ENCODE measurements around the gene CLDN4. TPM values are rescaled to one million over a fixed set of nuclear protein-coding genes. Genes with fewer than 3 reads are reported as not detected.
A peak's percentile ranks its signal among the peaks of the same experiment; 100 is the strongest.
"Not testable (repeated sequence)": the region's sequence is repeated elsewhere in the genome, so short reads cannot be mapped to it uniquely, and the experiment has no call there.

Gene CLDN4
- total RNA-seq, 1 experiment from 2014 or later, result 2.1 TPM

DNA sequence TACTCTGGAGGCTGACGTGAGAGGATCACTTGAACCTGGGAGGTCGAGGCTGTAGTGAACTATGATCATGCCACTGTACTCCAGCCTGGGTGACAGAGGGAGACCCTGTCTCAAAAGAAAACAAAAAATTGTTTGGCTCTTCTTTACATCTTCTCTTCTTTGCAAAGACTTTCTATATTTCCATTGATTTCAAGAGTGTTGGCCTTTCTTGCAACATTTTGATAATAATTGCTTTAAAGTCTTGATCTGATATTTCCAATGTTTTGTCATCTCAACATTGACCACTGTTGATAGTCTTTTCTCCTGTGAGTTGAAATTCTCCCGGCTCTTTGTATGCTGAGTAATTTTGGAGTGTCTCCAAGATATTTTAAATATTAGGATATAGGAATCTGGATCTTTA is 17.8 kb upstream of the CLDN4 start:
- DNase-seq, result no peak
- Histone ChIP-seq H3K36me3 (replicated peaks; ENCODE audit: control insufficient read depth, insufficient read depth, low read length) (no peaks in the 10 kb centered on the region), H3K27me3 (ENCODE audit: control insufficient read depth, insufficient read depth, low read length) (no peaks in the 10 kb centered on the region), H3K4me3 (ENCODE audit: insufficient read depth, low read depth, low read length) (no peak overlapping the region)

DNA sequence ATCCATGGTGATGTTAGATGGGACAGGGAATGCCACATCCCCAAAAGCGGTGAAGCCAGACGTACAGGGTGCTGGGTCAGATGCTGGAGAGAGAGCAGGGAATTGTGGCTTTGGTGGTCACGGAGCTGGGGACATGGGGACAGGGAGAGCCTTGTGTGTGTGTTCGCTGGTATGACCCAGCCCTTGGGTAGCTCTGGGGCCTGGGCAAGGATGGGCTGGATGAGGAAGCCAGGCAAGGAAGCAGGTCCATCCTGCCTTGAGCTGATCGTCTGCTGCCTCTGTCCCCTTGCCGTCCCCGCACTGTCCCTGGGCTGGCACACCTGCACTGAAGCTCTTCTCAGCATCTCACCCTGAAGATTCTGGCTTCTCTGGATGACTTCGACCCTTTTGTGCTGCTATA is 15.4 kb upstream of the CLDN4 start:
- DNase-seq, result no peak
- Histone ChIP-seq H3K27me3 (ENCODE audit: control insufficient read depth, insufficient read depth, low read length) (no peaks in the 10 kb centered on the region), H3K36me3 (replicated peaks; ENCODE audit: control insufficient read depth, insufficient read depth, low read length) (no peaks in the 10 kb centered on the region), H3K4me3 (ENCODE audit: insufficient read depth, low read depth, low read length) (no peak overlapping the region)

DNA sequence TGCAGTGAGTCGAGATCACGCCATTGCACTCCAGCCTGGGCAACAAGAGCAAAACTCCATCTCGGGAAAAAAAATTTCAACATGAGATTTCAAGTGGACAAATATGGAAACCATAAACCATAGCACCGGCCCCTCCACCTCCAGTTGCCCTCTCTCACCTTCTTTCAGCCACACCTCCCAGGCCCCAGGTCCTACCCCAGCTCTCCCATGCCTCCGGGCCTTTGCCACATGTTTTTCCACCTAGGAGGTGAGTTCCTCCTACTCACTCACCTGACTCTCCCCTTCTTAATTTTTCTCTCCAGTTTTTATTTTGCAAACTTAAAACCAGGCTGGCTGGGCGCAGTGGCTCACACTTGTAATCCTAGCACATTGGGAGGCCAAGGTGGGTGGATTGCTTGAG is 13.7 kb upstream of the CLDN4 start:
- Histone ChIP-seq H3K4me3 (ENCODE audit: insufficient read depth, low read depth, low read length) (no peak overlapping the region), H3K27me3 (ENCODE audit: control insufficient read depth, insufficient read depth, low read length) (no peaks in the 10 kb centered on the region), H3K36me3 (replicated peaks; ENCODE audit: control insufficient read depth, insufficient read depth, low read length) (no peaks in the 10 kb centered on the region)
- no peak for DNase-seq

DNA sequence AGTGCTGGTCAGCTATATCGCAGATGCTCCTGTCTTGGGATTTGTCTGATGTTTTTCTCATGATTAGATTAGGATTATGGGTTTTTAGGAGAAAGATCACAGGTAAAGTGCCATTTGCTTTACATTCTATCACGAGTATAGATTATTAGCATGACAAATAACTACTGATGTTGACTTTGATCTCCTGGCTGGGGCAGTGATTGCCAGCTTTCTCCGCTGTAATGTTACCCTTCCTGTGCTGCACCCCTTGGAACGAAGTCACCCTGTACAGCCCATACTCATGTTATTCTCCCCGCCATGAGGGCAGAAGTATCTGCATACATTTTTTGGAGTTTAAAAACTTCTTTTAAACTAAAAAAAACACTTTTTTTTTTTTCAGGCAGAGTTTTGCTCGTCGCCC is 10.8 kb upstream of the CLDN4 start:
- Histone ChIP-seq H3K36me3 (replicated peaks; ENCODE audit: control insufficient read depth, insufficient read depth, low read length) (no peaks in the 10 kb centered on the region), H3K27me3 (ENCODE audit: control insufficient read depth, insufficient read depth, low read length) (no peaks in the 10 kb centered on the region; the same call in 1 of the 2 replicates), H3K4me3 (ENCODE audit: insufficient read depth, low read depth, low read length) (no peak overlapping the region)
- no peak for DNase-seq

DNA sequence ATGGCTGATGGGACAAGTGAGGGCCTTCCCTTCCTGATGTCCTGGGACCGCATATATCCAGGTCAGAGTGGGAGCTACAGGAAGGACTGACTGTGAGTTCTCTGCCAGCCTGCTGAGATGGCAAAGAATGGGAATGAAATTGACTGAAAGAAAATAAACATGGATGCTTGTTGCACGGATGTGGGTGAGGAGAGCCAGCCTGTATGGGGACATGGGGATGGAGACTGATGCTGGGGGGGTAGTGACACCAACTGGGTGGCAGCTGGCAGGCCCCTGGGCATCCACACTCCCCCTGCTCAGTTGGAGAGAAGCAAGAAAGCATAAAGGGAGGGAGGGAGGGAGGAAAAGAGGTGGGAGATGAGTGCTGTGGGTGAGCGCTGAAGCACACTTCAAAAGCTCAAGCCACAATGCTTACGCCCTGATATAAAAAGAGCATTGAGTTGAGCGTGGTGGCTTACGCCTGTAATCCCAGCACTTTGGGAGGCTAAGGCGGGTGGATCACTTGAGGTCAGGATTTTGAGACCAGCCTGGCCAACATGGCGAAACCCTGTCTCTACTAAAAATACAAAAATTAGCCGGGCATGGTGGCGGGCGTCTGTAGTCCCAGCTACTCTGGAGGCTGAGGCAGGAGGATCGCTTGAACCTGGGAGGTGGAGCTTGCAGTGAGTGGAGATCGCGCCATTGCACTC is 9.1 kb upstream of the CLDN4 start:
- DNase-seq; H3K27me3 ChIP-seq (ENCODE audit: control insufficient read depth, insufficient read depth, low read length); H3K4me3 ChIP-seq (ENCODE audit: insufficient read depth, low read depth, low read length); H3K36me3 ChIP-seq (replicated peaks; ENCODE audit: control insufficient read depth, insufficient read depth, low read length): not testable (repeated sequence)

DNA sequence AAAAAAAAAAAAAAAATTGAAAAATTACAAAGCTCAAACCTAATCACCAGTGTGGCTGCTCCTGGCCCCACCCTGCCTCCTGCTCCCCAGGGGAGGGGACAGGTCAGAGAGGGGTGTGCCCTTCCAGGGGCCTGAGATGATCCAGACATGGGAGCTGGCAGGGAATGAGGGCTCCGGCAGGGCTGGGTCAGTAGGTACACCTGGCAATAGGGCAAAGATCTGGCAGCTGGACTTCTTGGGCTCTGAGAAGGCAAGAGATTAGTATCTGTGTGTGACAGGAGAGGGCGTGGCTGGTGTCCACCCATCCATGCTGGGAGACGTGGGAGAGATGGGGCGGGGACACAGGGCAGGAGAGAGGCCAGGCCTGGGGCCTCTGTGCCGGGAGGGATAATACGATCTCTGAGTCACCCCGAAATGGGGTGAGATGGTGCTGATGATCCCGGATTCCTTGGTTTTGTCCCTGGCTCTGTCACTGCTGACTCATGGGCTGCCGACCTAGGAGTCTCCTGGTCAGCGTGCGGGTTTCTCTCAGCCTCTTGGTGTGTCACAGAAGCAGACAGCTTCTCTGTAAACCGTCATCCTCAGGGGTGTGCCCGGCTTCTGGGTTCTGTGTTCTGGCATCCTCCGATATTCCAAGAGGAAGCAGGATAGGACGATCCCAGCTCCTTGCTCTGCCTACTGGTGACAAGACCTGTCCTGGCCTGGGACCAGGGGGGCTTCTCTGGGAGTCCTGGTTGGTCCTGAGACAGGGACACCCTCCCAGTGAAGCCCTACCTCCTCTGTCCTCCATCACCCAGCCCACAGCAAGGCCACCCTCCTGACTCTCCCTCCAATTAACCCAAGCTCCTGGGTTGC is 8.2 kb upstream of the CLDN4 start:
- Histone ChIP-seq H3K4me3 (ENCODE audit: insufficient read depth, low read depth, low read length) (no peak overlapping the region), H3K27me3 (ENCODE audit: control insufficient read depth, insufficient read depth, low read length) (no peaks in the 10 kb centered on the region; the same call in 1 of the 2 replicates)
- peak; percentile 54 for DNase-seq

DNA sequence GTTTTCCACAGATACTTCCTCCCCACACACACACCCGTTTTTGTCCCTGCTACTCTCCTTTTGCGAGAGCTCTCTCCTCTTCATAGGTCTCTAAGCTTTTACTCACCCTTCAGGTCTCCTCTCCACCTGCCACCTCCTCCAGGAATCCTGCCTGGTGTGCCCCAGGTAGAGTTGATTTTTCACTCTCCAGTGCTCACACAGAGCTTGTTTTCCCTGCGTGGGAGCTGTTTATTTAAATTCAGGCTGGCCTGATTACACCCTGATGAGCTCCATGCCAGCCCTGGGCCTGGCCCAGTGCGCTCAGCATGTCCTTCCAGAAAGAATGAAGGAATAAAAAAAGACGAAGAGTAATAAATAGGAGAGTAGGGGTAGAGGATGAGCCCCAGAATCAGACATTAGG is 7.5 kb upstream of the CLDN4 start:
- Histone ChIP-seq H3K27me3 (ENCODE audit: control insufficient read depth, insufficient read depth, low read length) (no peaks in the 10 kb centered on the region; the same call in 1 of the 2 replicates), H3K36me3 (replicated peaks; ENCODE audit: control insufficient read depth, insufficient read depth, low read length) (no peaks in the 10 kb centered on the region), H3K4me3 (ENCODE audit: insufficient read depth, low read depth, low read length) (no peak overlapping the region)
- DNase-seq, result no peak

More for the DNA sequence above, 8.2 kb upstream of the CLDN4 start:
- no peaks in the 10 kb centered on the region for H3K36me3 ChIP-seq (replicated peaks; ENCODE audit: control insufficient read depth, insufficient read depth, low read length)

DNA sequence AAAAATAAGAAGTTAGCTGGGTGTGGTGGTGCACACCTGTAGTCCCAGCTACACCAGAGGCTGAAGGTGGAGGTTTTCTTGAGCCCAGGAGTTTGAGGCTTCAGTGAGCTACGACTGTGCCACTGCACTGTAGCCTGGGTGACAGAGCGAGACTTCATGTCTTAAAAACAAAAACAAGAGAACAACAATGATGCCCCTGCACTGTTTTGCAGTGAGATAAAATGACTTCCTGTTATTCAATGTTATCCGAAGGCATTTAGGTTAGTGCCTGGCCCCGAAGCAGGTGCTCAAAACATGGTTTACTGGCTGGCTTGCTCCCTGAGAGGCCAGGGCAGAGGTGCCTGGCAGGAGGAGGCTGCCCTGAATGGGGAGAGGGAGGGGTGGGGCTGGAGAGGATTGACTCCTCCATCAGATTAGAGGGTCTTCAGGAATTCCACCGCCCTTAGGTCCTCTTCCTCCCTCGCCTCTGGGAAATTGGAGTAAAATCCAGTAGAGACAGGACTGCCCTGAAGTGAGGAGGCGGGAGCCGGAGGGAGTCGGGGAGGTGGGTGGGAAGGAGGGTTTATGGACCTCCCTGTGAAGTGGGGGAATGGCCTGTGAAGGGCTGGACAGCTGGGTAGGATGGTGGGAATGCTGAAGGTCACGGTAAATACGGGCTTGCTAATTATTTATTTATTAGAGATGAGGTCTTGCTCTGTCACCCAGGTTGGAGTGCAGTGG is 6.8 kb upstream of the CLDN4 start:
- Histone ChIP-seq H3K36me3 (replicated peaks; ENCODE audit: control insufficient read depth, insufficient read depth, low read length) (no peaks in the 10 kb centered on the region), H3K27me3 (ENCODE audit: control insufficient read depth, insufficient read depth, low read length) (no peaks in the 10 kb centered on the region; the same call in 1 of the 2 replicates), H3K4me3 (ENCODE audit: insufficient read depth, low read depth, low read length) (no peak overlapping the region)
- peak; percentile 22 for DNase-seq

DNA sequence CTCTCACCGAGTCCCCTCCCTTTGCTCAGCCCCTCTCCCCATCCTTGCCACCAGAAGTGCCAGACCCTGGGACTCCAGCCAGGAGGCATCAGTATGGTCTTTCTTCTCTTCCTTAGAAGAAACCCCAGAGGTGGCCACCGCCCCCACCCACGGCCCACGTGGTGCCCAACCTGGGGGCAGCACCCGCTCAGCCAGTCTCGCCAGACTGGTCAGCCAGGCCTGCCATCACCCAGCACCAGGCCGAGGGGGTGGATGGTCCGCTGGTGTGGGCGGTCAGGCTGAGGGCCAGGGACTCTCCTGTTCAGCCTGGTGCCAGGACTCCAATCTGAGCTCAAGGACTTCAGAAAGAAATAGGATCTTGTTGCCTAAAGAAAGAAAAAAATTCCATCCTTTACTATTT is 5.8 kb upstream of the CLDN4 start:
- no peak for DNase-seq
- no peak overlapping the region for H3K4me3 ChIP-seq (ENCODE audit: insufficient read depth, low read depth, low read length)

DNA sequence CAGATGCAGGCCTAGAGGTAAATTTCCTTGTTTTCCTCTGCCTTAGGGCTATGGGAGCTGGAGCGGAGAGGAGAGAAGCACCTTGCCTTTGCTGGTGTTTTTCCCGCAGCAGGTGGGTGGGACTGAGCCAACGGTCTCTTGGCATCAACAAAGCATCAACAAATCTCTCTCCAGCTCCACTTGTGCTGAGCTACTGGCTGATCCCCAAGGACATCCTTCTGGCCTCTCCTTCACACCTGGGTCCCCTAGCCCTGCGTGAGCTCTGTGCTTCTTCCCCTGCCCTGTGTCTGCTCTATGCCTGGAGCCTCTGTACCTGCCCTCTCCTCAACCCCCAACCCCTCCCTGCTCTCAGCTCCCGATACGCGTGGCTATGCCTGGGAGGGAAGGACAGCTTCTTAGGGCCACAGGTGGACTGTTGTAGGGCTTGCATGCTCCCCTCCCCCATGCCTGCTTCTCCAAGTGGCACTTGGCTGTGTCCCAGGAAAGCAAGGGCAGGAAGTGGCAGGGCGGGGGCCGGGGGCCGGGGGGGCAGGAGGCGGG is 3.2 kb upstream of the CLDN4 start:
- DNase-seq, result peak; percentile 72
- H3K36me3 ChIP-seq (replicated peaks; ENCODE audit: control insufficient read depth, insufficient read depth, low read length), result no peaks in the 10 kb centered on the region
- H3K4me3 ChIP-seq (ENCODE audit: insufficient read depth, low read depth, low read length), result no peak overlapping the region
- no peaks in the 10 kb centered on the region; the same call in 1 of the 2 replicates for H3K27me3 ChIP-seq (ENCODE audit: control insufficient read depth, insufficient read depth, low read length)

More for the DNA sequence above, 5.8 kb upstream of the CLDN4 start:
- no peaks in the 10 kb centered on the region for H3K36me3 ChIP-seq (replicated peaks; ENCODE audit: control insufficient read depth, insufficient read depth, low read length)
- H3K27me3 ChIP-seq (ENCODE audit: control insufficient read depth, insufficient read depth, low read length), result no peaks in the 10 kb centered on the region; the same call in 1 of the 2 replicates

DNA sequence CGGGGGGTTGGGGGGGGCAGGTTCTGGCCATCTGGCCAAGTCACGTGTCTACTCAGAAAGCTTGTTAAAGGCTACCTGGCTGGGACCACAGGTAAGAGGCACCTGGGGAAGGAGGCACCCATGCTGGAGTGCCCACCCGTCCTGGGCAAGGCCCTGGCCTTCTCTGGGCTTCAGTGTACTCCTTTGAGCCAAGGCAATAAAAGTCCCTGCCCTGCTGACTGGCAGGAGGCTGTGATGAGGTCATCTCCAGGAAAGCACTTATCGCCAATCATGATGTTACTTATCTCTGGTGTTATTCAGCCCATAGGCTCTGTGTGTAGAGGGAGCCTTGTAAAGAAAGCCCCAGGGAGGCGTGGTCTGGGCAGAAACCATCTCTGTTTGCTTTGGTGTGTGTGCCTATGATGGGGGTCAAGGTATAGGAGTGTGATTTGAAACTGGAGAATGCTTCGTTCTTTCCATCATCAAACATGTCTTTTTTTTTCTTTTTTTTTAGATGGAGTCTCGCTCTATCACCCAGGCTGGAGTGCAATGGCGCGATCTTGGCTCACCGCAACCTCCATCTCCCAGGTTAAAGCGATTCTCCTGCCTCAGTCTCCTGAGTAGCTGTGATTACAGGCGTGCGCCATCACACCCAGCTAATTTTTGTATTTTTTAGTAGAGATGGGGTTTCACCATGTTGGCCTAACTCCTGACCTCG is 2.5 kb upstream of the CLDN4 start:
- DNase-seq, result no peak
- Histone ChIP-seq H3K36me3 (replicated peaks; ENCODE audit: control insufficient read depth, insufficient read depth, low read length) (no peaks in the 10 kb centered on the region), H3K4me3 (ENCODE audit: insufficient read depth, low read depth, low read length) (no peak overlapping the region), H3K27me3 (ENCODE audit: control insufficient read depth, insufficient read depth, low read length) (no peaks in the 10 kb centered on the region)

DNA sequence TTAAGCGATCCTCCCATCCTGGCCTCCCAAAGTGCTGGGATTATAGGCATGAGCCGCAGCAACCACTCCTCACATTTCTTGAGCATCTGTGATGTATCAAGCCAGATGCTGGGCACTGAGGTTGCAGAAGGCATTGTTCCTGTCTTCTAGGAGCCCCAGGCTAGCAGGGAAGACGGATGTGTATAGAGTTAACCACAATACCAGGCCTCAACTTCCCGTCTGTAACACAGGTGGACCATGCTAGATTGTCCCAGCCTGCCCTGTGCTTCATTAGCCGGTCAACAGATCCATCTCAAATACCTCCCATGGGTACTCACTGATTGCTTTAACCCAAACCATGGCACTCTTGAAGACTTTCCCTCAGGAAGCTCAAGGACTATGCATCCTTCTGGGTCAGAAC is 1.8 kb upstream of the CLDN4 start:
- no peak for DNase-seq
- Histone ChIP-seq H3K4me3 (ENCODE audit: insufficient read depth, low read depth, low read length) (no peak overlapping the region), H3K27me3 (ENCODE audit: control insufficient read depth, insufficient read depth, low read length) (no peaks in the 10 kb centered on the region), H3K36me3 (replicated peaks; ENCODE audit: control insufficient read depth, insufficient read depth, low read length) (no peaks in the 10 kb centered on the region)

DNA sequence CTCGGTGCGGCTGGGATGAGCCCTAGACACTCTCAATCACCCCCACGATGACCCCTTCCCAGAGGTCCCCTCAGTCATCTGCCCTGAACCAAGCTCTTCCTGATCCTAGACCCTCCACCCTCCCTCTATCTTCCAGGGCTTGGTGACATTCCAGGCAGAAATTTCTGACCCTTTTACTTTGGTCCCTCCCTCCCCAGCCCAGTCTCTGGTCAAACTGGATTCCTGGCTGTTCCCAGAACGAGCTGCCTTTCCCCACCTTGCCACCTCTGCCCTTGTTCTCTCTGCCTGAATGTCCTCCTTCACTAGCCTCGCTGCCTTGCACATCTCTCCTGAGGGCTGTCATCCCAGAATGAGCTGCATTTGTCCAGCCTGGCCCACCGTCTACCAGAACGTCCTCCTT is 1.3 kb upstream of the CLDN4 start:
- Histone ChIP-seq H3K4me3 (ENCODE audit: insufficient read depth, low read depth, low read length) (no peak overlapping the region), H3K36me3 (replicated peaks; ENCODE audit: control insufficient read depth, insufficient read depth, low read length) (no peaks in the 10 kb centered on the region), H3K27me3 (ENCODE audit: control insufficient read depth, insufficient read depth, low read length) (no peaks in the 10 kb centered on the region)
- peak; percentile 46 for DNase-seq
